Right kidney (tissue), 1 donor: ENCODE data around the gene ST14.
"Not testable (repeated sequence)": the region's sequence is repeated elsewhere in the genome, so short reads cannot be mapped to it uniquely, and the experiment has no call there.

ENCODE experiments used
- DNase-seq: peaks from one replicate; pipeline ENCODE4 v3.0.0-alpha.2; 2016

ST14 gene

DNA sequence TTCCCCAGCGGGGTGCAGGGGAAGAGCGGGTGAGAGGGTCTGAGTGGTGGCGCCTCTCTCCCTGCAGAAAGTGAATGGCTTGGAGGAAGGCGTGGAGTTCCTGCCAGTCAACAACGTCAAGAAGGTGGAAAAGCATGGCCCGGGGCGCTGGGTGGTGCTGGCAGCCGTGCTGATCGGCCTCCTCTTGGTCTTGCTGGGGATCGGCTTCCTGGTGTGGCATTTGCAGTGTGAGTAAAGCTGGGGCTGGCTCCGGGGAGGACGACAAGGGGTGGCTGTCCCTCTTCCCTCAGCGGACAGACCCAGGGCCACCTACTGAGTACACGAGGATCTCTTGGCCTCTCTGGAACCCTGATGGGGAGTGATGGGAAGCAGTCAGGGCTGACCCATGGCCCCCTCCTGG, 28.5 kb downstream of the ST14 start:
- DNase-seq: no peak

GRCh38 chr11:130188585-130189347, 29.2 kb downstream of the ST14 start:
- no peak for DNase-seq

GRCh38 chr11:130189492-130190210, 30.1 kb downstream of the ST14 start:
- no peak for DNase-seq

GRCh38 chr11:130190371-130190881, 30.8 kb downstream of the ST14 start:
- no peak for DNase-seq

GRCh38 chr11:130191896-130192295, 32.3 kb downstream of the ST14 start:
- no peak for DNase-seq

DNA sequence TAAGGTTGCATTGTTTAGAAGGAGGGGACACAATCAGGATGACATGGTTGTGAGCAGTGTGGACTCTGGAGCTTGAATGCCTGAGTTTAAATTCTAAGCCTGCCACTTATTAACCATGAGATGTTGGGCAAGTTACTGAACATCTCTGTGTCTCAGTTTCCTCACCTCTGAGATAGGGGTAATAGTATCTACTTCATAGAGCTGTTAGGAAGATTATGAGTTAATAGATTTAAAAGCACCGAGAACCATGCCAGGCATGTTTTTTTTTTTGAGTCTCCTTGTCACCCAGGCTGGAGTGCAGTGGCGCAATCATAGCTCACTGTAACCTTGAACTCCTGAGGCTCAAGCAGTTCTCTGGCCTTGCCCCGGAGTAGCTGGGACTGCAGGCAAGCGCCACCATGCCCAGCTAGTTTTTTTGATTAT, 33.3 kb downstream of the ST14 start:
- no peak for DNase-seq

DNA sequence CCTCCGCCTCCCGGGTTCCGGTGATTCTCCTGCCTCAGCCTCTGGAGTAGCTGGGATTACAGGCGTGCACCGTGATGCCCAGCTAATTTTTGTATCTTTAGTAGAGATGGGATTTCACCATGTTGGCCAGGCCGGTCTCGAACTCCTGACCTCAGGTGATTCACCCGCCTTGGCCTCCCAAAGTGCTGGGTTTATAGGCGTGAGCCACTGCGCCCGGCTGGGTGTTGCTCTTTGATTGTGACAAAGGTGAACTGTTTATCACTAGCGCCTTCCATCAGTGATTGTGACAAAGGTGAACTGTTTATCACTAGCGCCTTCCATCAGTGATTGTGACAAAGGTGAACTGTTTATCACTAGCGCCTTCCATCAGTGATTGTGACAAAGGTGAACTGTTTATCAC, 34.0 kb downstream of the ST14 start:
- not testable (repeated sequence) for DNase-seq

DNA sequence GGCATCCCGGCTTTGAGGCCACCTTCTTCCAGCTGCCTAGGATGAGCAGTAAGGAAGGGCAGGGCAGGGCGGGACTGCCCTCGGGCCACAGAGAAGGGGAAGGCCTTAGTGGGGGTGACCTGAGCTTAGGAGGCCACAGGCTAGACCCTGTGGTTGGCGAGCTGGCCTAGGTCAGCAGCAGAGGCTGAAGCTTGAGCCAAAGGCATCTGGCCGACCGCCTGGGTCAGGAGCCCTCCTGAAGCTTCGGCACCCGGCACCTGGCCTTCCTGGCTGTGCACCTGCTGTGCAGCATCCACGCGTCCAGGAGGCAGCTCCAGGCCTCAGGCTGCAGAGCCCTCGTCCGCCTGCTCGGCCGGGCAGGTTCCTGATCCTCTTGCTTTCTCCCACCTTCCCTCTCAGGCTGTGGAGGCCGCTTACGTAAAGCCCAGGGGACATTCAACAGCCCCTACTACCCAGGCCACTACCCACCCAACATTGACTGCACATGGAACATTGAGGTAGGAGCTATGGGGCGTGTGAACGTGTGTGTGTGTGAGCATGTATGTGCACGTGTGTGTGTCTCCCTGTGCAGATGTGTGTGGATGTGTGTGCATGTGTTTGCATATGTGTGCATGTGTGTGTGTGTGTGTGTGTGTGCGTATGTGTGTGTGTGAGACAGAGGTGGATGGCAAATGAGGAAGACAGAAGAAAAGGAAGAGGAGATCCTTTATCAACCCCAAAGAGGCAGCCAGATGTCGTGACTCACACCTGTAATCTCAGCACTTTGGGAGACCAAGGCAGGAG, 34.9 kb downstream of the ST14 start:
- no peak for DNase-seq

DNA sequence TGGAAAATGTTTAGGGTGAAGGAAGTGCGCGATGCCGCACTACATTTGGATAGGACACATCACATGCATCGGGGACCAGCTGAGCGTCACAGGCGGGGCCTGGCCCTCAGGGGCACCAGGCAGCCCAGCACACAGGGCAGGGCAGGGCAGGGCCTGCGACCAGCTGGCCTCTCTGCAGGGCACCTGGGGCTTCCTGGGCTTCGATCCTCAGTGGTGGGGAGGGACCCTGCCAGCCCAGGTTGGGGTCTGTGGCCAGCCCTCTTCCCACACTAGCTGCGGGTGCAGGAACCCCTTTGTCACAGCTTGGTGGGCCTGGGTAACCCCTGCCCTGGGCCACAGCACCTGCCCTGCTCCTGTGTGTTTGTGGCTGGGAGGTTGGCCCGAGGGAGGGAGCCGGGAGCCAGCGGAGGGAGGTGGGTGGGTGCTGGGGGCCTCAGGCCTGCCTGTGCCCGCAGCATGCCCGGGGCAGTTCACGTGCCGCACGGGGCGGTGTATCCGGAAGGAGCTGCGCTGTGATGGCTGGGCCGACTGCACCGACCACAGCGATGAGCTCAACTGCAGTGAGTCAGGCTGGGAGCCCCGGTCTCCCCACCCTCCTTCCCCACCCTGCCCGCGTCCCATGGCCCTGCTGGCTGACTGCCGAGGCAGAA, 37.9 kb downstream of the ST14 start:
- DNase-seq: no peak

DNA sequence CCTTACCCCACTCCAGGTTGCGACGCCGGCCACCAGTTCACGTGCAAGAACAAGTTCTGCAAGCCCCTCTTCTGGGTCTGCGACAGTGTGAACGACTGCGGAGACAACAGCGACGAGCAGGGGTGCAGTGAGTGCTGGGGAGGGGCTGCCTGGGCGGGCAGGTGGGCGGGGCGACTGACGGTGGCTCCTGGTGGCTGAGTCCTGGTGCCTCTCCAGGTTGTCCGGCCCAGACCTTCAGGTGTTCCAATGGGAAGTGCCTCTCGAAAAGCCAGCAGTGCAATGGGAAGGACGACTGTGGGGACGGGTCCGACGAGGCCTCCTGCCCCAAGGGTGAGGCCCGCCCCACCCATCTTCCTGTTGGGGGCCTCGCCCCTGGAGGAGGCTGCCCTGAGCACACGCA, 38.7 kb downstream of the ST14 start:
- no peak for DNase-seq

- no peak for DNase-seq
Measured at GRCh38 chr11:130198964-130199363, 39.4 kb downstream of the ST14 start.

- DNase-seq: no peak
Measured at GRCh38 chr11:130199792-130200191, 40.2 kb downstream of the ST14 start.

DNA sequence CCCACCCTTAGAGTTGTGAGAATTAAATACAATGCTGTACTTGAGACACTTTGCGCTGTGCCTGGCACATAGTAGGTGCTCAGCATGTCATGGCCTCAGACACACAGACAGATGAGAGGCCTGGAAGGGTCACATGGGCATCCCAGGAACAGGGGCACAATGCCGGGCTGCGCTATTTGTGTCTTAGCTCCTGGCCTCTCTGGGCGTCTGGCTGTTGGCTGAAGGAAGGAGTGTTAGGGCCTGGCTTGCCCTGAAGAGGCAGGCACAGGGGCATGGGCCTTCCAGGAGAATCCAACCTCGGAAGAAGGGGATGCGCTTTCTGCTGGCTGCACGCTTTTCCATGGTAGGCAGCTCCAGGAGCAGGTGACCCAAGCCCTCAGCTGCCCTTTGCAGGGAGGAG, 41.4 kb downstream of the ST14 start:
- DNase-seq: no peak

GRCh38 chr11:130202009-130202817, 42.6 kb downstream of the ST14 start:
- no peak for DNase-seq

DNA sequence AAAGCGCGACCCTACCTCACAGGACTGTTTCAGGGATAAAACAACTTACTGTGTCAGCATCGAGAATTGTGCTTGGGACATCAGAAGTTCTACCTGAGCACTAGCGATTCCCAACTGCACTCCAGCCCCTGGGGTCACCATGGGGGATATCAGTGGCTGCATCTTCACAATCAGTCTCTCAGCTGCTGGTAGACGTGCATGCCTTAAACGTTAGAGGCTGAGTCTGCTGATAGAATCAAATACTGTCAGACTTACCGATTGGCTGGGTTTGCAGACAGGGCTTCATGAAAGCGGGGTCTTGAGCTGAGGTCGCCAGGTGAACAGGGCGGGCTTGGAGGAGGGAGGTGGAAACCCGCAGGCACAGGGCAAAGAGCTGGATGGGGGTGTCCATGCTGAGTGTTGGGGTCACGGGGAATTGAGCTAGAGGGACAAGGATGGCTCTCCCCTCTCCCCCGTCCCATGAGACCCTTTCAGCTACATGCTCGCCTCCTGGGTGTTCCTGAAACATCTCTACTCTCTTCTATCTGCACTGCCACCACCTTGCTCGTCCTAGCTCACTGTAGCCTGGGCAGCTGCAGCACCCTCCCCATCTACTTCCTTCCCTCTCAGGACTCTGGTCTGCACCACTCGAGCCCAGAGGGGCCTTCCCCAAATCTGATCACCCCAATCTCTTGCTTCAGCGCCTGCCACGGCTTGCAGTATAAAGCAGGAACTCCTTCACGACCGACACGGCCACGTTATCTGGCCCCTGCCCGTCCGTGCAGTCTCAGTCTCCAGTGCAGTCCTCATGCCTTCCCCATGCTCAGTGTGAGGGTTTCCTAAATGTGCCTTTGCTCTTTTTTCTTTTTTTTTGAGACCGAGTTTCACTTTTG, 43.5 kb downstream of the ST14 start:
- DNase-seq: no peak

- no peak for DNase-seq
Measured at GRCh38 chr11:130203766-130204702, 44.5 kb downstream of the ST14 start.

DNA sequence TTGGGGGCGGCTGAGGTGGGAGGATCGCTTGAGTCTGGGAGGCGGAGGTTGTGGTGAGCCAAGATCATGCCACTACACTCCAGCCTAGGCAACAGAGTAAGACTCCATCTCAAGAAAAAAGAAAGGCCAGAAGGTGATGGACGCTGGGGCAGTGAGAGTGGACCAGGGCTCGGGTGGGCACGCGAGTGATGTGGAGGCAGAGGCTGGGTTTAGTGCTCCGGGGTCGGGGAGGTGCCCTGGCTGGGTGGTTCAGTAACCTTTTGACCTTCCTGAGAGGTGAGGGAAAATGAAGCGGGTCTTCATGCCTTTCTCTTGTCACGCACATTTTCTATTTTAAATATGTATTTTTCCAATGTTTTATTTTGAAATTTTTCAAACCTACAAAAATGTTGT, 45.1 kb downstream of the ST14 start:
- no peak for DNase-seq

- no peak for DNase-seq
Measured at GRCh38 chr11:130206141-130206540, 46.6 kb downstream of the ST14 start.
